Measurements from ENCODE around the gene CACNA1A.
A peak's percentile ranks its signal among the peaks of the same experiment; 100 is the strongest.
"Not testable (repeated sequence)": the region's sequence is repeated elsewhere in the genome, so short reads cannot be mapped to it uniquely, and the experiment has no call there.

CACNA1A gene

DNA sequence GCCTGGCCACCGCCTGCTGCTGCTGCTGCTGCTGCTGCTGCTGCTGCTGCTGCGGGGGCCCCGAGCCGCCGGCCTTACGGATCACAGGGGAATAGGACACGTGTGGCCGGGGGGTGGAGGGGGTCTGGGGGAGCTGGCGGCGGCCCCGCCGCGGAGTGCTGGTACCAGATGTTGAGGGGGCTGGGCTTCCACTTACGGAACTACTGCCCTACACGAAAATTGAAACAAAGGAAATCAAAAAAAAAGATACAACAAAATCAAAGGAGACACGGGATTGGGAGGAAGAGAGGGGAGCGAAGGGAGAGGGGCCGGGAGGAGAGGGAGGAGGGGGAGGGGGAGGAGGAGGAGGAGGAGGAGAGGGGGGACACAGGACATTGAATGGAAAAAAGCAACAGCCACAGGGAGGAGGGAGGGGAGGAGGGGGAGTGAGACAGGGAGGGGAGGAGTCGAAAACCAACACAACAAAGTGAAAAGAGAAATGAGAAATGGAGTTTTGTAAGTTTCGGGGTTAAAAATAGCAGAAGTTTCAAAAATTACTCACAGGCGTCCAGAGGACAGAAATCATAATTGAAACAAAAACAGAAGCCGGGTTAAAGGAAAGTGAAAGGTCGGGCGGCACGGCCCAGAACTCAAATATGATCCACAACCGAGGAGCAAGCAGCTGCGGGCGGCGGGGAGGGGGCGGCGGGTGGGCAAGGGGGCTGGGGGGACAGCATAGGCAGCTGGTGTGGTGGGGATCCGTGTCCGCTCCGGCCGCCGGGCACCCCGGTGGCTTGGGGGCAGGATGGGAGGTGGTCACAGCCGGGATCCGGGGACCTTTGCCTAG lies 298.2 kb downstream of the CACNA1A start:
- H3K4me3 ChIP-seq (ENCODE audit: low read depth, low read length) = peak overlapping the region; percentile 84
- peak; percentile 90 for DNase-seq (ENCODE audit: low read depth)
- TF ChIP-seq, protein P1, sequence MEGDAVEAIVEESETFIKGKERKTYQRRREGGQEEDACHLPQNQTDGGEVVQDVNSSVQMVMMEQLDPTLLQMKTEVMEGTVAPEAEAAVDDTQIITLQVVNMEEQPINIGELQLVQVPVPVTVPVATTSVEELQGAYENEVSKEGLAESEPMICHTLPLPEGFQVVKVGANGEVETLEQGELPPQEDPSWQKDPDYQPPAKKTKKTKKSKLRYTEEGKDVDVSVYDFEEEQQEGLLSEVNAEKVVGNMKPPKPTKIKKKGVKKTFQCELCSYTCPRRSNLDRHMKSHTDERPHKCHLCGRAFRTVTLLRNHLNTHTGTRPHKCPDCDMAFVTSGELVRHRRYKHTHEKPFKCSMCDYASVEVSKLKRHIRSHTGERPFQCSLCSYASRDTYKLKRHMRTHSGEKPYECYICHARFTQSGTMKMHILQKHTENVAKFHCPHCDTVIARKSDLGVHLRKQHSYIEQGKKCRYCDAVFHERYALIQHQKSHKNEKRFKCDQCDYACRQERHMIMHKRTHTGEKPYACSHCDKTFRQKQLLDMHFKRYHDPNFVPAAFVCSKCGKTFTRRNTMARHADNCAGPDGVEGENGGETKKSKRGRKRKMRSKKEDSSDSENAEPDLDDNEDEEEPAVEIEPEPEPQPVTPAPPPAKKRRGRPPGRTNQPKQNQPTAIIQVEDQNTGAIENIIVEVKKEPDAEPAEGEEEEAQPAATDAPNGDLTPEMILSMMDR (IDR thresholded peaks at IDR 0.05; ENCODE audit: insufficient read depth, low read depth, low read length, missing control alignments) = no peak

DNA sequence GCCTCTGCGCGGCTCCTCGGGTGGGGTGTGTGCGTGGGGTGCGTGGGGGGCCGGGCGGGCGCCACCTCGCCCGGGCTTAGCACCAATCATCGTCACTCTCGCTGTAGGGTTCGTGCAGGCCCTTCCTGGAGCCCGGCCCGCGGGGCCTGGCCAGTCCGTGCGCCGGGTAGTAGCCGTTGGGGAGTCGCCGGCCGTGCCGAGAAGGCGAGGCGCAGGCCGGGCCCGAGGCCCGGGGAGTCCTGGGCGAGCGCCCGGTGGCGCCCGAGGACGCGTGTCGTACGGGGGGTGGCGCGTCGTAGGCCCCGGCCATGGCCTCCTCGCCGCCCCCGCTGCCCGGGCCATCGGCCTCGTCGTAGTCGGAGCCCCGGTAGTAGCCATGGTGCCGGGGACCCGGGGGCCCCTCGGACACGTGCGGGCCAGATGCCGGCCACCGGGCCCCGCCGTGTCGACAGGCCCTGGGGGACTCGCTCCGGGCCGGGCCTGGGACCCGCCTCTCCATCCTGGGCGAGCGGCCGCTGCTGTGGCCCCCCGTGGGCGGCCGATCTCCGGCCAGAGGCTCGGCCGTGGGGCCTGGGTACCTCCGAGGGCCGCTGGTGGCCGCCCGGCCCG lies 298.9 kb downstream of the CACNA1A start:
- TF ChIP-seq, protein P1 (IDR thresholded peaks at IDR 0.05; ENCODE audit: insufficient read depth, low read depth, low read length, missing control alignments) = no peak
- no peak for DNase-seq (ENCODE audit: low read depth)
- H3K4me3 ChIP-seq (ENCODE audit: low read depth, low read length) = peak overlapping the region; percentile 56

- TF ChIP-seq, protein P1 (IDR thresholded peaks at IDR 0.05; ENCODE audit: insufficient read depth, low read depth, low read length, missing control alignments) = no peak
- DNase-seq (ENCODE audit: low read depth) = no peak
- no peak overlapping the region for H3K4me3 ChIP-seq (ENCODE audit: low read depth, low read length)
Observed at GRCh38 chr19:13206587-13206986, 299.7 kb downstream of the CACNA1A start.

DNA sequence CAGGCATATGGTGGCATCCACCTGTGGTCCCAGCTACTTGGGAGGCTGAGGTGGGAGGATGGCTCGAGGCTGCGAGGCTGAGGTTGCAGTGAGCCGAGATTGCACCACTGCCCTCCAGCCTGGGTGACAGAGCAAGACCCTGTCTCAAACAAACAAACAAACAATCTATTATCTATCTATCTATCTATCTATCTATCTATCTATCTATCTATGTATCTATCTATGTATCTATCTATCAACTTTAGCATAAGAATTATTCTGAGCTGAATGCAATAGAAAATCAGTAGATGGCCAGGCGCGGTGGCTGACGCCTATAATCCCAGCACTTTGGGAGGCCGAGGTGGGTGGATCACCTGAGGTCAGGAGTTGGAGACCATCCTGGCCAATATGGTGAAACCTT lies 304.2 kb downstream of the CACNA1A start:
- H3K4me3 ChIP-seq (ENCODE audit: low read depth, low read length); DNase-seq (ENCODE audit: low read depth): not testable (repeated sequence)

- no peak overlapping the region for H3K4me3 ChIP-seq (ENCODE audit: low read depth, low read length)
- DNase-seq (ENCODE audit: low read depth) = no peak
- TF ChIP-seq, protein P1 (IDR thresholded peaks at IDR 0.05; ENCODE audit: insufficient read depth, low read depth, low read length, missing control alignments) = no peak
Observed at GRCh38 chr19:13198634-13199033, 307.6 kb downstream of the CACNA1A start.

DNA sequence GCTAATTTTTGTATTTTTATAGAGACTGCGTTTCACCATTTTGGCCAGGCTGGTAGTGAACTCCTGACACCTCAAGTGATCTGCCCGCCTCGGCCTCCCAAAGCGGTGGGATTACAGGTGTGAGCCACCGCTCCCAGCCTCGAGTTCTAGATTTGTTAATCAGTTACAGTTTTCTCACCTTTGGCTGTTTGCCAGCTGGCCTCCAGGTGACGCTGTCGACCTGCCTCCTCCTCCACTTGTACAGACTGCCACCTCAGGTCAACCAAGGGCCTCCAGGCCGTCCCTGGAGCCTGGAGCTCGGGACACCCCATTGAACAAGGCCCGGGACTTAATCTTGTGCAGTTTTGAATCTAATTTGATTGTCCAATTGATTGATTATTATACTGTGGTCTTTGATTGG lies 310.6 kb downstream of the CACNA1A start:
- peak; percentile 88 for DNase-seq (ENCODE audit: low read depth)
- H3K4me3 ChIP-seq (ENCODE audit: low read depth, low read length) = no peak overlapping the region
- TF ChIP-seq, protein P1 (IDR thresholded peaks at IDR 0.05; ENCODE audit: insufficient read depth, low read depth, low read length, missing control alignments) = peak; percentile 77

GRCh38 chr19:13190781-13191540 lies 315.3 kb downstream of the CACNA1A start:
- H3K4me3 ChIP-seq (ENCODE audit: low read depth, low read length) = no peak overlapping the region
- TF ChIP-seq, protein P1 (IDR thresholded peaks at IDR 0.05; ENCODE audit: insufficient read depth, low read depth, low read length, missing control alignments) = no peak
- DNase-seq (ENCODE audit: low read depth) = no peak

Data from GM12865 (cell line).